ENCODE data around the gene CKAP2. TPM values are rescaled to one million over a fixed set of nuclear protein-coding genes. Genes with fewer than 3 reads are reported as not detected.

The CKAP2 gene
- total RNA-seq, 5 donors from 2014 or later (not counting 1 experiment from before 2014, with no cell fraction given), result 9.0 to 38.7 (median 12.0) TPM

- ATAC-seq (replicated peaks in 1 of 4), result no peak
- no peak overlapping the region for H3K4me3 ChIP-seq (ENCODE audit: control insufficient read depth in 1 of 2, extremely low read depth in 1 of 2, low read length in 1 of 2)
- H3K9me3 Mint-ChIP-seq, result no peaks in the 10 kb centered on the region
- H3K36me3 Mint-ChIP-seq, result peaks cover 60% of the 10 kb centered on the region
- H3K4me1 Mint-ChIP-seq, result peaks cover 0 to 2% (median 0%) of the 10 kb centered on the region in 3 donors
- no peaks in the 10 kb centered on the region for H3K27me3 Mint-ChIP-seq
- no peak overlapping the region for H3K4me3 Mint-ChIP-seq
- ChIA-PET CTCF (interaction anchor here (0.5 to 0.7 kb wide), 2 partner anchors 18 to 588 kb away, joined by 3 read pairs; partner anchors contain the start of gene VPS36 (in 1 of the 2)), POLR2A (no interaction called here)
- no CpG with 5 or more reads among the region's 2 CpGs for WGBS (ENCODE audit: insufficient coverage)
- no peak for DNase-seq
- H3K27me3 ChIP-seq (replicated peaks in 1 of 2; ENCODE audit: control insufficient read depth in 2 of 2, extremely low read depth in 1 of 2, insufficient read depth in 2 of 2, low read length in 1 of 2), result no peaks in the 10 kb centered on the region
- no peak overlapping the region for H3K27ac ChIP-seq (ENCODE audit: low read length)
- no peaks in the 10 kb centered on the region for H3K4me1 ChIP-seq (ENCODE audit: control insufficient read depth in 1 of 2, extremely low read depth in 1 of 2, insufficient read depth in 2 of 2, low read length in 2 of 2)
- H3K36me3 ChIP-seq (ENCODE audit: control insufficient read depth in 2 of 2, extremely low read depth in 1 of 2, insufficient read depth in 1 of 2, low read length in 1 of 2), result peaks cover 0 to 44% of the 10 kb centered on the region in 2 donors
- H3K27ac Mint-ChIP-seq, result no peak overlapping the region
- no peaks in the 10 kb centered on the region for H3K9me3 ChIP-seq
These were observed 22.8 kb upstream of the CKAP2 start for GRCh38 chr13:52432456-52432855.

- CTCF ChIA-PET, result no interaction called here
- Histone ChIP-seq H3K4me3 (ENCODE audit: control insufficient read depth in 1 of 2, extremely low read depth in 1 of 2, low read length in 1 of 2) (no peak overlapping the region), H3K4me1 (ENCODE audit: control insufficient read depth in 1 of 2, extremely low read depth in 1 of 2, insufficient read depth in 2 of 2, low read length in 2 of 2) (peaks cover 13 to 21% of the 10 kb centered on the region in 2 experiments), H3K27me3 (replicated peaks in 1 of 2; ENCODE audit: control insufficient read depth in 2 of 2, extremely low read depth in 1 of 2, insufficient read depth in 2 of 2, low read length in 1 of 2) (no peaks in the 10 kb centered on the region), H3K36me3 (ENCODE audit: control insufficient read depth in 2 of 2, extremely low read depth in 1 of 2, insufficient read depth in 1 of 2, low read length in 1 of 2) (peaks cover 3 to 10% of the 10 kb centered on the region in 2 donors), H3K9me3 (no peaks in the 10 kb centered on the region), H3K27ac (ENCODE audit: low read length) (no peak overlapping the region)
- no peak for DNase-seq
- H3K4me1 Mint-ChIP-seq, result peaks cover 37 to 42% (median 39%) of the 10 kb centered on the region in 3 donors
- no peak overlapping the region for H3K27ac Mint-ChIP-seq
- no peaks in the 10 kb centered on the region for H3K9me3 Mint-ChIP-seq
- H3K36me3 Mint-ChIP-seq, result peaks cover 4% of the 10 kb centered on the region
- H3K4me3 Mint-ChIP-seq, result no peak overlapping the region
- POLR2A ChIA-PET, result no interaction called here
- no CpG with 5 or more reads among the region's 1 CpG for WGBS (ENCODE audit: insufficient coverage)
- H3K27me3 Mint-ChIP-seq, result no peaks in the 10 kb centered on the region
- no peak for ATAC-seq (replicated peaks in 1 of 4)
These were observed 9.0 kb upstream of the CKAP2 start for GRCh38 chr13:52446265-52446664.

GRCh38 chr13:52447354-52447753, 7.9 kb upstream of the CKAP2 start:
- Mint-ChIP-seq H3K27ac (peak overlapping the region in 1 of 2 donors; percentile 61), H3K4me3 (no peak overlapping the region), H3K27me3 (no peaks in the 10 kb centered on the region), H3K4me1 (peaks cover 37 to 42% (median 39%) of the 10 kb centered on the region in 3 donors), H3K9me3 (no peaks in the 10 kb centered on the region), H3K36me3 (peaks cover 4% of the 10 kb centered on the region)
- 50% methylated on average over 1 of the region's 2 CpGs for WGBS (ENCODE audit: insufficient coverage)
- DNase-seq (no peak), ATAC-seq (replicated peaks in 1 of 4) (no peak)
- H3K36me3 ChIP-seq (ENCODE audit: control insufficient read depth in 2 of 2, extremely low read depth in 1 of 2, insufficient read depth in 1 of 2, low read length in 1 of 2), result peaks cover 2 to 3% of the 10 kb centered on the region in 2 donors
- H3K27ac ChIP-seq (ENCODE audit: low read length), result no peak overlapping the region
- ChIA-PET CTCF (interaction anchor here (0.7 to 1.8 kb wide), 3 partner anchors 9 to 614 kb away, joined by 4 to 11 read pairs (median 7); no protein-coding TSS in a partner anchor), POLR2A (interaction anchor here in 1 of 2 donors (0.5 to 0.6 kb wide), 3 partner anchors 16 to 35 kb away, joined by 3 to 8 read pairs (median 4); no protein-coding TSS in a partner anchor)
- H3K4me3 ChIP-seq (ENCODE audit: control insufficient read depth in 1 of 2, extremely low read depth in 1 of 2, low read length in 1 of 2), result no peak overlapping the region
- H3K27me3 ChIP-seq (replicated peaks in 1 of 2; ENCODE audit: control insufficient read depth in 2 of 2, extremely low read depth in 1 of 2, insufficient read depth in 2 of 2, low read length in 1 of 2), result no peaks in the 10 kb centered on the region
- H3K4me1 ChIP-seq (ENCODE audit: control insufficient read depth in 1 of 2, extremely low read depth in 1 of 2, insufficient read depth in 2 of 2, low read length in 2 of 2), result peaks cover 13 to 21% of the 10 kb centered on the region in 2 experiments
- no peaks in the 10 kb centered on the region for H3K9me3 ChIP-seq

DNA sequence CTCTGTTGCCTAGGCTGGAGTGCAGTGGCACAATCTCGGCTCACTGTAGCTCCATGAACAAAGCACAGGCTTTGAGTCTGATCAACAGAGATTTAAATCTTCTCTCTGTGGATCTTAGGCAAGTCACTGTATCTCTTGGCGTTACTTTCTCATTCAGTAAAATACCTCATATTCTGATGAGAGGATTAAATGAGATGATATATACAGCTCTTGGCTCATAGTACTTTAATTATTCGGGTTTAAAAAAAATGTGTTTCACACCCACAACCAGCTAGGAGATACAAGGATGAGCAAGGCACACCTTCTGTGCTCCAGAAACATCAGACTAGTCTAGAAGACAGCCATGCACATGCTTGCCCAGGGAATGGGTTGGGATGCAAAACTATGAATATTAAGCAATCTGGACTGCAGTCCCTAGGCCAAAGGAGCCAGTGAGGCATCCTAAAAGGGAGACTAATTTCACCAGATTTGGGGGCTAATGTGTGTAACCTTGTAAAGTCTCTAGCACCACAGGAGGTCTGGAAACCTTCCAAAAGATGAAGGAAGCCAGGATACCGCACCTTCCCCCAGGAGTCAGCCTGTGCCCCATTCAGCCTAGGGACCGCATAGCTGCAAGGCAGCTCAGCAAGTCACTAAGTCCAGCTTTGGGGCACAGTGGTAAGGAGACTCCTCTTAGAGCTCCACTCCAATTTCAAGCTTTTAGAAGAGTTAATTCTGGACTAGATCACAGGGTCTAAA, 7.3 kb upstream of the CKAP2 start:
- Histone ChIP-seq H3K4me3 (ENCODE audit: control insufficient read depth in 1 of 2, extremely low read depth in 1 of 2, low read length in 1 of 2) (no peak overlapping the region), H3K36me3 (ENCODE audit: control insufficient read depth in 2 of 2, extremely low read depth in 1 of 2, insufficient read depth in 1 of 2, low read length in 1 of 2) (peaks cover 2 to 3% of the 10 kb centered on the region in 2 donors), H3K9me3 (no peaks in the 10 kb centered on the region), H3K27me3 (replicated peaks in 1 of 2; ENCODE audit: control insufficient read depth in 2 of 2, extremely low read depth in 1 of 2, insufficient read depth in 2 of 2, low read length in 1 of 2) (no peaks in the 10 kb centered on the region), H3K27ac (ENCODE audit: low read length) (no peak overlapping the region), H3K4me1 (ENCODE audit: control insufficient read depth in 1 of 2, extremely low read depth in 1 of 2, insufficient read depth in 2 of 2, low read length in 2 of 2) (peaks cover 13 to 21% of the 10 kb centered on the region in 2 experiments)
- Mint-ChIP-seq H3K9me3 (no peaks in the 10 kb centered on the region), H3K4me1 (peaks cover 32 to 39% (median 37%) of the 10 kb centered on the region in 3 donors), H3K36me3 (no peaks in the 10 kb centered on the region), H3K4me3 (peak overlapping the region in 1 of 3 donors; percentile 89), H3K27ac (peak overlapping the region in 1 of 2 donors; percentile 61), H3K27me3 (no peaks in the 10 kb centered on the region)
- DNase-seq, result no peak
- no peak for ATAC-seq (replicated peaks in 1 of 4)
- no CpG with 5 or more reads among the region's 5 CpGs for WGBS (ENCODE audit: insufficient coverage)
- ChIA-PET CTCF (interaction anchor here (0.6 to 1.8 kb wide), 2 partner anchors 9 to 12 kb away, joined by 5 to 11 read pairs; no protein-coding TSS in a partner anchor), POLR2A (interaction anchor here in 1 of 2 donors (0.5 to 0.6 kb wide), 2 partner anchors 16 to 36 kb away, joined by 3 to 8 read pairs; no protein-coding TSS in a partner anchor)

- ATAC-seq (replicated peaks in 1 of 4), result no peak
- H3K27me3 Mint-ChIP-seq, result no peaks in the 10 kb centered on the region
- H3K36me3 Mint-ChIP-seq, result no peaks in the 10 kb centered on the region
- H3K9me3 Mint-ChIP-seq, result no peaks in the 10 kb centered on the region
- ChIA-PET CTCF (interaction anchor here in 1 of 2 donors (0.6 to 1.6 kb wide), 5 partner anchors 10 to 636 kb away, joined by 3 to 7 read pairs (median 4); partner anchors contain the start of genes ALG11 and SUGT1), POLR2A (no interaction called here)
- DNase-seq, result peak in 1 of 35 experiments; percentile 17
- Histone ChIP-seq H3K4me1 (ENCODE audit: control insufficient read depth in 1 of 2, extremely low read depth in 1 of 2, insufficient read depth in 2 of 2, low read length in 2 of 2) (peaks cover 17 to 25% of the 10 kb centered on the region in 2 experiments), H3K36me3 (ENCODE audit: control insufficient read depth in 2 of 2, extremely low read depth in 1 of 2, insufficient read depth in 1 of 2, low read length in 1 of 2) (peaks cover 2 to 3% of the 10 kb centered on the region in 2 donors), H3K9me3 (no peaks in the 10 kb centered on the region), H3K4me3 (ENCODE audit: control insufficient read depth in 1 of 2, extremely low read depth in 1 of 2, low read length in 1 of 2) (peak overlapping the region; percentile 81 to 96), H3K27ac (ENCODE audit: low read length) (peak overlapping the region; percentile 59), H3K27me3 (replicated peaks in 1 of 2; ENCODE audit: control insufficient read depth in 2 of 2, extremely low read depth in 1 of 2, insufficient read depth in 2 of 2, low read length in 1 of 2) (no peaks in the 10 kb centered on the region)
- H3K4me3 Mint-ChIP-seq, result peak overlapping the region; percentile 89 to 91 (median 90)
- WGBS (ENCODE audit: insufficient coverage), result 0% methylated on average over 7 of the region's 10 CpGs
- H3K27ac Mint-ChIP-seq, result peak overlapping the region; percentile 81 to 88
- H3K4me1 Mint-ChIP-seq, result peaks cover 40 to 42% (median 42%) of the 10 kb centered on the region in 3 donors
These were observed 5.8 kb upstream of the CKAP2 start for GRCh38 chr13:52449331-52450011.

All from T-cell (primary cell).